HG03097 (cell line): ENCODE measurements around the gene AP1M1.
"Not testable (repeated sequence)": the region's sequence is repeated elsewhere in the genome, so short reads cannot be mapped to it uniquely, and the experiment has no call there.

Experiments used
- ATAC-seq: cut with Tn5 transposase; IDR thresholded peaks from one replicate; pipeline ENCODE4 v1.9.1; 2021; ENCODE audit not compliant: unreplicated experiment, low FRiP score

AP1M1 gene

GRCh38 chr19:16259385-16260159, 61.9 kb downstream of the AP1M1 start:
- ATAC-seq, result peak; percentile 65

GRCh38 chr19:16260160-16260811, 62.6 kb downstream of the AP1M1 start:
- ATAC-seq, result no peak

GRCh38 chr19:16260812-16261161, 63.1 kb downstream of the AP1M1 start:
- no peak for ATAC-seq

GRCh38 chr19:16261584-16262368, 64.1 kb downstream of the AP1M1 start:
- ATAC-seq, result no peak

- no peak for ATAC-seq
These were observed 64.9 kb downstream of the AP1M1 start for GRCh38 chr19:16262618-16263017.

- no peak for ATAC-seq
These were observed 65.5 kb downstream of the AP1M1 start for GRCh38 chr19:16263141-16263761.

GRCh38 chr19:16265205-16265604, 67.5 kb downstream of the AP1M1 start:
- no peak for ATAC-seq

- no peak for ATAC-seq
These were observed 68.3 kb downstream of the AP1M1 start for GRCh38 chr19:16265890-16266585.

GRCh38 chr19:16266586-16266942, 68.9 kb downstream of the AP1M1 start:
- no peak for ATAC-seq

GRCh38 chr19:16268676-16269319, 71.1 kb downstream of the AP1M1 start:
- ATAC-seq, result no peak

- ATAC-seq, result no peak
These were observed 75.2 kb downstream of the AP1M1 start for GRCh38 chr19:16272945-16273344.

GRCh38 chr19:16274447-16274846, 76.7 kb downstream of the AP1M1 start:
- no peak for ATAC-seq

- ATAC-seq, result no peak
These were observed 82.6 kb downstream of the AP1M1 start for GRCh38 chr19:16280306-16280705.

GRCh38 chr19:16281743-16282142, 84.0 kb downstream of the AP1M1 start:
- no peak for ATAC-seq

- ATAC-seq, result no peak
These were observed 85.7 kb downstream of the AP1M1 start for GRCh38 chr19:16283210-16284061.

GRCh38 chr19:16284505-16284904, 86.8 kb downstream of the AP1M1 start:
- ATAC-seq, result no peak

GRCh38 chr19:16285079-16285478, 87.4 kb downstream of the AP1M1 start:
- not testable (repeated sequence) for ATAC-seq

- ATAC-seq, result no peak
These were observed 88.2 kb downstream of the AP1M1 start for GRCh38 chr19:16285769-16286498.
